MM.1S (cell line): ENCODE results near the gene CCDC88A.
"Not testable (repeated sequence)": the region's sequence is repeated elsewhere in the genome, so short reads cannot be mapped to it uniquely, and the experiment has no call there.

Source experiments
- DNase-seq: peaks from one replicate; pipeline ENCODE4 v3.0.0-alpha.2; 2015
- H2AFZ ChIP-seq: fragments of 300-600 bp; sonication (generic); 2 replicates; pipeline ENCODE4 v1.6.0; 2016; ENCODE audit warnings: antibody characterized with exemption, low read length
- H3F3A ChIP-seq: fragments of 300-600 bp; sonication (generic); 2 replicates; pipeline ENCODE4 v1.6.1; 2016; ENCODE audit warnings: mild to moderate bottlenecking, antibody characterized with exemption, low read length, moderate library complexity, mixed read lengths; ENCODE audit not compliant: insufficient read depth
- H3K27ac ChIP-seq: fragments of 300-600 bp; sonication (generic); 2 replicates; pipeline ENCODE4 v1.5.1; 2016; ENCODE audit warnings: mild to moderate bottlenecking, low read length
- H3K27me3 ChIP-seq: fragments of 300-600 bp; sonication (generic); replicated peaks from 2 replicates; pipeline ENCODE4 v1.6.0; 2016; ENCODE audit warnings: low read length; ENCODE audit not compliant: insufficient read depth
- H3K36me3 ChIP-seq: fragments of 300-600 bp; sonication (generic); replicated peaks from 2 replicates; pipeline ENCODE4 v1.6.1; 2016; ENCODE audit warnings: mild to moderate bottlenecking, low read length, mixed read lengths; ENCODE audit not compliant: insufficient read depth
- H3K4me1 ChIP-seq: fragments of 300-600 bp; sonication (generic); 2 replicates; pipeline ENCODE4 v1.6.1; 2016; ENCODE audit warnings: low read length, mixed read lengths
- H3K4me2 ChIP-seq: fragments of 300-600 bp; sonication (generic); 2 replicates; pipeline ENCODE4 v1.6.0; 2016; ENCODE audit warnings: low read depth, low read length
- H3K4me3 ChIP-seq: fragments of 300-600 bp; sonication (generic); 2 replicates; pipeline ENCODE4 v1.5.1; 2016; ENCODE audit warnings: low read length, mixed read lengths
- H3K79me2 ChIP-seq: fragments of 300-600 bp; sonication (generic); 2 replicates; pipeline ENCODE4 v1.6.1; 2016; ENCODE audit warnings: mixed run types, low read length, mixed read lengths
- H3K9ac ChIP-seq: fragments of 300-600 bp; sonication (generic); 2 replicates; pipeline ENCODE4 v1.6.1; 2016; ENCODE audit warnings: low read length, mixed read lengths
- H3K9me2 ChIP-seq: fragments of 300-600 bp; sonication (generic); replicated peaks from 2 replicates; pipeline ENCODE4 v1.6.1; 2016; ENCODE audit warnings: mild to moderate bottlenecking, low read length, mixed read lengths; ENCODE audit not compliant: insufficient read depth
- H3K9me3 ChIP-seq: fragments of 300-600 bp; sonication (generic); replicated peaks from 2 replicates; pipeline ENCODE4 v1.6.1; 2016; ENCODE audit warnings: mild to moderate bottlenecking, low read length, mixed read lengths; ENCODE audit not compliant: insufficient read depth
- H4K20me1 ChIP-seq: fragments of 300-600 bp; sonication (generic); 2 replicates; pipeline ENCODE4 v1.6.1; 2016; ENCODE audit warnings: mild to moderate bottlenecking, low read length, moderate library complexity, mixed read lengths; ENCODE audit not compliant: insufficient read depth
- EZH2 ChIP-seq: fragments of 300-600 bp; sonication (generic); optimal IDR thresholded peaks from 2 replicates; pipeline ENCODE3; 2017; ENCODE audit warnings: low read depth, mild to moderate bottlenecking, antibody characterized with exemption, low read length, mixed read lengths
- EZH2phosphoT487 ChIP-seq: fragments of 300-600 bp; sonication (generic); IDR thresholded peaks from 2 replicates; pipeline ENCODE4 v1.6.1; 2018; ENCODE audit warnings: antibody characterized with exemption, low read length
- TF ChIP-seq, protein P1 (sequence below): fragments of 300-600 bp; sonication (generic); IDR thresholded peaks from 2 replicates; pipeline ENCODE4 v1.5.1; 2016; ENCODE audit warnings: antibody characterized with exemption, low read length, mixed read lengths

The CCDC88A gene

DNA sequence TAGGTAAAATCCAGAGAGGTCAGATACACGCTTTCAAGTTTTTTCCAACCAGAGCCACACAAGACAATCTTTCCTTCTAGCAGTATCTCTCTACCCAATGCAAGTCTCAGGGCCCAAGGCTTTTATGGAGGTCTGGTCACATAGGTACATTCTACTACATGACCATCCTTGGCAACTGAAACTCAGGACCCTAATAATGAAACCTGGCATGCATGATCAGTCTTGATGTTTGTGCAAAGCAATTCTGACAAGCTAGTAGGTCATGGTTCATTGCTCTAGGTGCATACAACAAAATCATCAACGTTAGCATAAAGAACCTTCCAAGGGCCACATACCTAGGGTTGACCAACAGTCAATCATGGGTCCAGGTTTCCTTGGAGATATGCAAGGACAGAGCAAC is 33.2 kb upstream of the CCDC88A start:
- no peak overlapping the region for H2AFZ ChIP-seq
- H3K79me2 ChIP-seq, result no peaks in the 10 kb centered on the region
- no peaks in the 10 kb centered on the region for H3F3A ChIP-seq
- DNase-seq, result no peak
- no peak overlapping the region for H3K9ac ChIP-seq
- TF ChIP-seq, protein P1, sequence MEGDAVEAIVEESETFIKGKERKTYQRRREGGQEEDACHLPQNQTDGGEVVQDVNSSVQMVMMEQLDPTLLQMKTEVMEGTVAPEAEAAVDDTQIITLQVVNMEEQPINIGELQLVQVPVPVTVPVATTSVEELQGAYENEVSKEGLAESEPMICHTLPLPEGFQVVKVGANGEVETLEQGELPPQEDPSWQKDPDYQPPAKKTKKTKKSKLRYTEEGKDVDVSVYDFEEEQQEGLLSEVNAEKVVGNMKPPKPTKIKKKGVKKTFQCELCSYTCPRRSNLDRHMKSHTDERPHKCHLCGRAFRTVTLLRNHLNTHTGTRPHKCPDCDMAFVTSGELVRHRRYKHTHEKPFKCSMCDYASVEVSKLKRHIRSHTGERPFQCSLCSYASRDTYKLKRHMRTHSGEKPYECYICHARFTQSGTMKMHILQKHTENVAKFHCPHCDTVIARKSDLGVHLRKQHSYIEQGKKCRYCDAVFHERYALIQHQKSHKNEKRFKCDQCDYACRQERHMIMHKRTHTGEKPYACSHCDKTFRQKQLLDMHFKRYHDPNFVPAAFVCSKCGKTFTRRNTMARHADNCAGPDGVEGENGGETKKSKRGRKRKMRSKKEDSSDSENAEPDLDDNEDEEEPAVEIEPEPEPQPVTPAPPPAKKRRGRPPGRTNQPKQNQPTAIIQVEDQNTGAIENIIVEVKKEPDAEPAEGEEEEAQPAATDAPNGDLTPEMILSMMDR, result no peak
- TF ChIP-seq EZH2, result no peak
- no peak for TF ChIP-seq EZH2phosphoT487
- H3K4me1 ChIP-seq, result no peaks in the 10 kb centered on the region
- no peaks in the 10 kb centered on the region for H3K9me3 ChIP-seq
- no peak overlapping the region for H3K4me3 ChIP-seq
- H3K4me2 ChIP-seq, result no peak overlapping the region
- H3K27ac ChIP-seq, result no peak overlapping the region
- H4K20me1 ChIP-seq, result no peaks in the 10 kb centered on the region
- no peaks in the 10 kb centered on the region for H3K36me3 ChIP-seq
- no peaks in the 10 kb centered on the region for H3K9me2 ChIP-seq
- H3K27me3 ChIP-seq, result no peaks in the 10 kb centered on the region

DNA sequence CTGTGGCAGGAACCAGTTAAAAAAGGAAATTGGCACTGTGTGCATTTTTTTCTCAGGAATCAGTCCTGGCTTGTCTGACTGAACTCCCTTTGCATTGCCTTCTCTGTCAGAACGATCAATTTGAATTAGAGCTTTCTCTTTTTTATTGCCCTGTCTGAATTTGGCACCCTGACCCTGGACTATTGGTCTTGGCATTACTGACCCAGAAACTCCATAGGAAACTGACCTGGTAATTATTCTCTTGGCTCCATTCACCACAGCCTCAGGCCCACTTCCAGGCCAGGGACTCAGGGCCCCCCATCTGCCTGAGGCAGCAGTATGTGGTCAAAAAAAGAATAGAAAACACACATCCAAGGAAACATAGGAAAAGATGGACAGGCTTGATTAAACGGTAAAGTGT is 32.0 kb upstream of the CCDC88A start:
- no peaks in the 10 kb centered on the region for H3K4me1 ChIP-seq
- no peaks in the 10 kb centered on the region for H3K9me3 ChIP-seq
- H2AFZ ChIP-seq, result no peak overlapping the region
- H3K27me3 ChIP-seq, result no peaks in the 10 kb centered on the region
- no peak for DNase-seq
- H4K20me1 ChIP-seq, result no peaks in the 10 kb centered on the region
- no peaks in the 10 kb centered on the region for H3K36me3 ChIP-seq
- no peaks in the 10 kb centered on the region for H3K9me2 ChIP-seq
- H3K9ac ChIP-seq, result no peak overlapping the region
- no peak overlapping the region for H3K4me2 ChIP-seq
- H3K79me2 ChIP-seq, result no peaks in the 10 kb centered on the region
- H3K27ac ChIP-seq, result no peak overlapping the region
- no peak for TF ChIP-seq EZH2
- H3F3A ChIP-seq, result no peaks in the 10 kb centered on the region
- H3K4me3 ChIP-seq, result no peak overlapping the region

DNA sequence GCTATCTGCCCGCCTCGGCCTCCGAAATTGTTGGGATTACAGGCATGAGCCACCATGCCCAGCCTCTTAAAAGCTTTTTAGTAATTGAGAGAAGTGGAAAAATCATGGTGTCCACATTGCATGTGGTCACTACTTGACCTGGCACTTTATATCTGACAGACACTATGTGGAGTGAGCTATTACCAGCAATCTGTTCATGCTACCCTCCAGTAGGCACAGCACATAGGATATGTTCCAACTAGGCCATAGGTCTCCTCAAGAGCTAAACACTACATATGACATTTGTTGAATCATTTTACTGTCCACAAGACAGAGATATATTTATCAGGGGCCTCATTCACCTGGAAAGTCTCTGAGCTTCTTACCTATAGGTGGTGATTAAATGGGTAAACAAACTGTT is 30.4 kb upstream of the CCDC88A start:
- not testable (repeated sequence) for H3K4me2 ChIP-seq, H3K9me2 ChIP-seq

DNA sequence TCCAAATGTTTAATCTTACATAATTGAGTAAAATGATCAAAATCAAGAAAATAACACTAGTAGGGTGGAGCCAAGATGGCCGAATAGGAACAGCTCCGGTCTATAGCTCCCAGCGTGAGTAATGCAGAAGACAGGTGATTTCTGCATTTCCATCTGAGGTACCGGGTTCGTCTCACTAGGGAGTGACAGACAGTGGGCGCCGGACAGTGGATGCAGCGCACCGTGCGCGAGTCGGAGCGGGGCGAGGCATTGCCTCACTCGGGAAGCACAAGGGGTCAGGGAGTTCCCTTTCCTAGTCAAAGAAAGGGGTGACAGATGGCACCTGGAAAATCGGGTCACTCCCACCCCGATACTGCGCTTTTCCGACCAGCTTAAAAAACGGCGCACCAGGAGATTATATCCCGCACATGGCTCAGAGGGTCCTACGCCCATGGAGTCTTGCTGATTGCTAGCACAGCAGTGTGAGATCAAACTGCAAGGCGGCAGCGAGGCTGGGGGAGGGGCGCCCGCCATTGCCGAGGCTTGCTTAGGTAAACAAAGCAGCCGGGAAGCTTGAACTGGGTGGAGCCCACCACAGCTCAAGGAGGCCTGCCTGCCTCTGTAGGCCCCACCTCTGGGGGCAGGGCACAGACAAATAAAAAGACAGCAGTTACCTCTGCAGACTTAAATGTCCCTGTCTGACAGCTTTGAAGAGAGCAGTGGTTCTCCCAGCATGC is 22.5 kb upstream of the CCDC88A start:
- not testable (repeated sequence) for H3F3A ChIP-seq, H3K9me3 ChIP-seq, H3K36me3 ChIP-seq, DNase-seq, H3K27me3 ChIP-seq, H4K20me1 ChIP-seq, H2AFZ ChIP-seq, H3K9ac ChIP-seq, H3K4me2 ChIP-seq, H3K4me3 ChIP-seq, H3K4me1 ChIP-seq, H3K27ac ChIP-seq, H3K79me2 ChIP-seq, H3K9me2 ChIP-seq

More for the DNA sequence above, 30.4 kb upstream of the CCDC88A start:
- H3K79me2 ChIP-seq, H3K9me3 ChIP-seq, H4K20me1 ChIP-seq, H3F3A ChIP-seq, H3K9ac ChIP-seq, H2AFZ ChIP-seq, H3K27me3 ChIP-seq, H3K4me3 ChIP-seq, H3K27ac ChIP-seq, H3K4me1 ChIP-seq, DNase-seq, H3K36me3 ChIP-seq: not testable (repeated sequence)

DNA sequence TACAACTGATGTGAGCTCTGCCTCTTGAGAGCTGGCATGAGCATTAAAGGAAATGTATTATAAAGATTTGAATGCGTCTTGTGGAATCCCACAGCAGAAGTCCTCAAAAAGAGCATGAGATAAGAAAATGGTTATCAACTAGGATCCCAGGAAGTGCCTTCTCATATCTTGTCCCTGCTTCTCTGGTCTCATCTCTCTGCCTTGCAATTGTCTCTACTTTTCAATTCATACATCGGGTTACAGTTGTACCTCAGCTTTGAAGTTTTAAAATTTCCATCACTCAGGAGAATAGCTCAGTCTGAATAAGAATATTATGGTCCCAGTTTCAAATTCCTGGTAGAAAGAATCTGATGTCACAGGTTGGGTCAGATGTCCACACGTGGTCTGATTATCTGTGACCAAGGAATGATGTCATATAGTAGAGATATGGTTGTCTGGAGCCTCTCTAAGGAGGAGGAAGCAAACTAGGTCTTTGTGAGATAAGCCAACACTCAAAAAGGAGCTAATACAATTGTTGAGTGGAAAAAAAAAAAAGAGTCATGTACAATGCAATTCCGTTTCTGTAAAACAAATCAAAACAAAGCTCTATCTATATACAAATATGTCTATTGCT is 21.7 kb upstream of the CCDC88A start:
- no peaks in the 10 kb centered on the region for H3K4me1 ChIP-seq
- H3K27me3 ChIP-seq, result no peaks in the 10 kb centered on the region
- TF ChIP-seq EZH2 (no peak), EZH2phosphoT487 (no peak)
- TF ChIP-seq, protein P1, result no peak
- H3K4me2 ChIP-seq, result no peak overlapping the region
- H3K9me3 ChIP-seq, result no peaks in the 10 kb centered on the region
- H3K4me3 ChIP-seq, result no peak overlapping the region
- no peaks in the 10 kb centered on the region for H3K36me3 ChIP-seq
- H3F3A ChIP-seq, result no peaks in the 10 kb centered on the region
- H3K79me2 ChIP-seq, result no peaks in the 10 kb centered on the region
- no peaks in the 10 kb centered on the region for H4K20me1 ChIP-seq
- H2AFZ ChIP-seq, result no peak overlapping the region
- H3K9ac ChIP-seq, result no peak overlapping the region
- DNase-seq, result no peak
- no peaks in the 10 kb centered on the region for H3K9me2 ChIP-seq
- H3K27ac ChIP-seq, result no peak overlapping the region
